SK-N-SH treated with all-trans-retinoic acid at 6 μM for 48 hours (cell line): ENCODE data around the gene PEPD.

Source experiments
- ATAC-seq: fragments of 200-7000 bp; cut with Tn5 transposase; 3 replicates; pipeline ENCODE4 v1.9.1; 2020; ENCODE audit warnings: mild to moderate bottlenecking, moderate library complexity
- ARNTL ChIP-seq: fragments of 450-650 bp; formaldehyde crosslinking; IDR thresholded peaks from 2 replicates; pipeline ENCODE4 v1.5.0; 2020; ENCODE audit warnings: low read depth, mild to moderate bottlenecking, moderate library complexity, borderline replicate concordance
- CREB5 ChIP-seq: fragments of 250-450 bp; sonication (Bioruptor Pico); IDR thresholded peaks from 2 replicates; pipeline ENCODE4 v1.5.1; 2020; ENCODE audit warnings: low read depth, mild to moderate bottlenecking, moderate library complexity
- CSDC2 ChIP-seq: fragments of 250-450 bp; sonication (Bioruptor Pico); IDR thresholded peaks from 2 replicates; pipeline ENCODE4 v1.5.0; 2020; ENCODE audit warnings: mild to moderate bottlenecking, moderate library complexity
- CSRNP3 ChIP-seq: fragments of 250-450 bp; sonication (Bioruptor Pico); IDR thresholded peaks from 2 replicates; pipeline ENCODE4 v1.5.1; 2021; ENCODE audit warnings: mild to moderate bottlenecking, moderate library complexity
- ESRRG ChIP-seq: fragments of 250-450 bp; sonication (Bioruptor Pico); IDR thresholded peaks from 2 replicates; pipeline ENCODE4 v1.6.1; 2021; ENCODE audit warnings: mild to moderate bottlenecking
- OSR1 ChIP-seq: fragments of 250-450 bp; sonication (Bioruptor Pico); IDR thresholded peaks from 2 replicates; pipeline ENCODE4 v1.8.0; 2022; ENCODE audit warnings: moderate library complexity, mild to moderate bottlenecking, inconsistent platforms
- PATZ1 ChIP-seq: fragments of 250-450 bp; sonication (Bioruptor Pico); IDR thresholded peaks from 2 replicates; pipeline ENCODE4 v1.8.0; 2020; ENCODE audit warnings: mild to moderate bottlenecking, moderate library complexity, borderline replicate concordance
- PPARA ChIP-seq: fragments of 250-450 bp; sonication (Bioruptor Pico); IDR thresholded peaks from 2 replicates; pipeline ENCODE4 v1.5.0; 2020; ENCODE audit warnings: mild to moderate bottlenecking, borderline replicate concordance
- RARB ChIP-seq: fragments of 250-450 bp; sonication (Bioruptor Pico); IDR thresholded peaks from 2 replicates; pipeline ENCODE4 v1.8.0; 2021; ENCODE audit warnings: mild to moderate bottlenecking, moderate library complexity
- SNAI2 ChIP-seq: fragments of 250-450 bp; sonication (Bioruptor Pico); IDR thresholded peaks from 2 replicates; pipeline ENCODE4 v1.5.0; 2020; ENCODE audit warnings: mild to moderate bottlenecking, moderate library complexity
- TCF4 ChIP-seq: fragments of 250-450 bp; sonication (Bioruptor Pico); IDR thresholded peaks from 2 replicates; pipeline ENCODE4 v1.8.0; 2021; ENCODE audit warnings: mild to moderate bottlenecking, moderate library complexity, borderline replicate concordance
- TOX ChIP-seq: fragments of 250-450 bp; sonication (Bioruptor Pico); IDR thresholded peaks from 2 replicates; pipeline ENCODE4 v1.8.0; 2021; ENCODE audit warnings: mild to moderate bottlenecking, moderate library complexity, borderline replicate concordance
- TSHZ2 ChIP-seq: fragments of 250-450 bp; sonication (Bioruptor Pico); IDR thresholded peaks from 2 replicates; pipeline ENCODE4 v1.5.0; 2020; ENCODE audit warnings: mild to moderate bottlenecking, moderate library complexity
- ZFP3 ChIP-seq: fragments of 250-450 bp; sonication (Bioruptor Pico); IDR thresholded peaks from 2 replicates; pipeline ENCODE4 v1.5.0; 2020; ENCODE audit warnings: mild to moderate bottlenecking, moderate library complexity
- ZFP30 ChIP-seq: fragments of 450-650 bp; formaldehyde crosslinking; IDR thresholded peaks from 2 replicates; pipeline ENCODE4 v1.5.0; 2022; ENCODE audit warnings: mild to moderate bottlenecking, moderate library complexity
- ZNF565 ChIP-seq: fragments of 450-650 bp; formaldehyde crosslinking; conservative IDR thresholded peaks from 2 replicates; pipeline ENCODE4 v1.5.0; 2020; ENCODE audit warnings: low read depth, mild to moderate bottlenecking, moderate library complexity
- ZNF70 ChIP-seq: fragments of 450-650 bp; formaldehyde crosslinking; IDR thresholded peaks from 2 replicates; pipeline ENCODE4 v1.5.0; 2020; ENCODE audit warnings: mild to moderate bottlenecking, moderate library complexity

The PEPD gene

GRCh38 chr19:33442706-33443105, 78.9 kb downstream of the PEPD start:
- ATAC-seq: no peak
- TF ChIP-seq ZNF565 (no peak), ESRRG (CRISPR knock-in tag) (no peak), CSRNP3 (CRISPR knock-in tag) (no peak), PATZ1 (CRISPR knock-in tag) (no peak), ZFP30 (CRISPR knock-in tag) (no peak), OSR1 (CRISPR knock-in tag) (no peak), TCF4 (CRISPR knock-in tag) (no peak), SNAI2 (CRISPR knock-in tag) (no peak), ZNF70 (CRISPR knock-in tag) (no peak)

GRCh38 chr19:33441828-33442227, 79.8 kb downstream of the PEPD start:
- ATAC-seq: no peak
- TF ChIP-seq CSDC2 (CRISPR knock-in tag) (no peak), ESRRG (CRISPR knock-in tag) (no peak), CSRNP3 (CRISPR knock-in tag) (no peak), ZNF565 (no peak), PATZ1 (CRISPR knock-in tag) (no peak), CREB5 (CRISPR knock-in tag) (no peak), PPARA (CRISPR knock-in tag) (no peak), TOX (CRISPR knock-in tag) (no peak), ZNF70 (CRISPR knock-in tag) (no peak), TSHZ2 (no peak)

- TF ChIP-seq ZFP3 (CRISPR knock-in tag): no peak
- no peak for TF ChIP-seq CREB5 (CRISPR knock-in tag)
- no peak for TF ChIP-seq CSRNP3 (CRISPR knock-in tag)
- no peak for TF ChIP-seq OSR1 (CRISPR knock-in tag)
- no peak for TF ChIP-seq RARB
- TF ChIP-seq ZNF70 (CRISPR knock-in tag): no peak
- TF ChIP-seq PATZ1 (CRISPR knock-in tag): no peak
- no peak for TF ChIP-seq ARNTL (CRISPR knock-in tag)
- no peak for ATAC-seq
Observed at GRCh38 chr19:33441277-33441699, 80.3 kb downstream of the PEPD start.
